Upper lobe of left lung (tissue), 4 donors: ENCODE measurements around the gene ZNF618.

Experiments used
- POLR2A ChIP-seq, 4 donors: fragments of 450-650 bp; IDR thresholded peaks; one replicate each; pipeline ENCODE4 v1.5.1; 2016 to 2017; ENCODE audit warnings: antibody characterized with exemption in 4 of 4, mild to moderate bottlenecking in 2 of 4
- POLR2AphosphoS5 ChIP-seq, 2 donors: sonication (generic); formaldehyde crosslinking; IDR thresholded peaks; one replicate each; pipeline ENCODE4 v1.5.1; 2017; ENCODE audit warnings: antibody characterized with exemption in 2 of 2

- TF ChIP-seq POLR2A (IDR thresholded peaks at IDR 0.05) (no peak), POLR2AphosphoS5 (IDR thresholded peaks at IDR 0.05) (peak in 1 of 2 donors; percentile 68)
Observed at GRCh38 chr9:113992276-113992951, 116.3 kb downstream of the ZNF618 start.
